RWPE1 (cell line): ENCODE data around the gene PRKCH.

Experiments
- CTCF ChIA-PET: fragments of 350-600 bp; sonication (Branson Sonifier 250); formaldehyde crosslinking; extraction: SDS; loops from one replicate; lab custom pipeline; 2021; lab: Yijun Ruan, JAX
- POLR2A ChIA-PET: fragments of 400-600 bp; formaldehyde crosslinking; extraction: SDS; loops from one replicate; lab custom pipeline; 2020; ENCODE audit warnings: antibody characterized with exemption; ENCODE audit not compliant: low non-redundant PET; lab: Yijun Ruan, JAX
- DNase-seq: peaks from one replicate; pipeline ENCODE4 v3.0.0; 2012; ENCODE audit warnings: low spot score
- H3K27ac ChIP-seq: fragments of 450-650 bp; 2 replicates; pipeline ENCODE4 v1.5.1; 2017
- CTCF ChIP-seq: fragments of 450-650 bp; conservative IDR thresholded peaks from 2 replicates; pipeline ENCODE4 v1.5.1; 2017; ENCODE audit warnings: low read depth, mild to moderate bottlenecking

The PRKCH gene

GRCh38 chr14:61589691-61590581 is 268.6 kb downstream of the PRKCH start:
- DNase-seq: no peak
- CTCF ChIA-PET: interaction anchor here (0.5 kb wide), 1 partner anchor 1687 kb away, joined by 3 read pairs; no protein-coding TSS in a partner anchor
- POLR2A ChIA-PET: no interaction called here
- no peak for TF ChIP-seq CTCF
- no peak overlapping the region for H3K27ac ChIP-seq

- no peak for TF ChIP-seq CTCF
- DNase-seq: no peak
- CTCF ChIA-PET: no interaction called here
- no peak overlapping the region for H3K27ac ChIP-seq
- POLR2A ChIA-PET: no interaction called here
Observed at GRCh38 chr14:61591862-61592261, 270.5 kb downstream of the PRKCH start.

- POLR2A ChIA-PET: no interaction called here
- H3K27ac ChIP-seq: no peak overlapping the region
- TF ChIP-seq CTCF: no peak
- no peak for DNase-seq
- CTCF ChIA-PET: no interaction called here
Observed at GRCh38 chr14:61593330-61593729, 272.0 kb downstream of the PRKCH start.

- no peak for TF ChIP-seq CTCF
- H3K27ac ChIP-seq: no peak overlapping the region
- ChIA-PET POLR2A (no interaction called here), CTCF (no interaction called here)
- no peak for DNase-seq
Observed at GRCh38 chr14:61596990-61597389, 275.6 kb downstream of the PRKCH start.

GRCh38 chr14:61598980-61599379 is 277.6 kb downstream of the PRKCH start:
- TF ChIP-seq CTCF: no peak
- CTCF ChIA-PET: interaction anchor here (0.6 kb wide), 1 partner anchor 1892 kb away, joined by 4 read pairs; no protein-coding TSS in a partner anchor
- POLR2A ChIA-PET: no interaction called here
- no peak overlapping the region for H3K27ac ChIP-seq
- DNase-seq: no peak

GRCh38 chr14:61599942-61600341 is 278.6 kb downstream of the PRKCH start:
- ChIA-PET CTCF (no interaction called here), POLR2A (no interaction called here)
- no peak overlapping the region for H3K27ac ChIP-seq
- no peak for DNase-seq
- TF ChIP-seq CTCF: no peak
